ENCODE measurements around the gene SPNS3. TPM values are rescaled to one million over a fixed set of nuclear protein-coding genes. Genes with fewer than 3 reads are reported as not detected.

SPNS3 gene
- total RNA-seq, 3 donors from 2014 or later, result 4.1 to 8.8 (median 6.1) TPM

DNA sequence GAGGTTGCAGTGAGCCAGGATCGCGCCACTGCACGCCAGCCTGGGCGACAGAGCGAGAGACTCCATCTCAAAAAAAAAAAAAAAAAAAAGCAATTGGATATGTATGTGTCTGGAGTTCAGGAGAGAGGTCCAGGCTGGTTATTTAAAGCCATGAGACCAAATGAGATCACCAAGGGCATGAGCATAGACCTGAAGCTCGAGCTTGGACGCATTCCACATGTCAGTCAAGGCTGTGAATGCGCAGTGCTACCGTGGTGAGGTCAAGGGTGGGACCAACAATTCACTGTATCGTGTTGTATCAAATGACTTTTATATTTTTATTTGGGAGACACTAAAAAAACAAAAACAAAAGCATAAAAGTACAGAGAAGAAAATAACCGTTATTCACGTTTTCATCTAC is 35.8 kb downstream of the SPNS3 start:
- DNase-seq, result no peak
- Mint-ChIP-seq H3K36me3 (ENCODE audit: insufficient read depth) (no peaks in the 10 kb centered on the region), H3K4me3 (no peak overlapping the region), H3K27me3 (ENCODE audit: low read depth) (no peaks in the 10 kb centered on the region), H3K9me3 (no peaks in the 10 kb centered on the region), H3K4me1 (ENCODE audit: low read depth) (no peaks in the 10 kb centered on the region)
- no peak for ATAC-seq

DNA sequence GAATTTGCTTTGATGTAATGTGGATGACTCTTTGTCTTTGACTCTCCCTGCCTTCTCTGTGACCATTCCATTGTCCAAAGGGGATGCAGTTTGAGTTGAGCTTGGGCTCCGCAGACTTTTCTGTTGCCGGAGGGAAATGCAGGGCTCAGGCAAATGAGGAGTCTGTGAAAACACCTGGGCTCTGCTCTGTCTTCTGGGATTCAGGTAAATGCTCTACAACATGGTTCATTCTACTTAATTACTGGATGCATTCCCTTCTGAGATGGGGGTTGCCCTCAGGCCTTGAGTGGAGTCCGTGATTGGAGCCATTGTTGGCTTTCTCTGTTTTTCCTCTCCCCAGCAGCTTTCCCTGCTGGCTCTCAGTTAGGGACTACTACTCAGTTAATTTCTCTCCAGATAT is 38.5 kb downstream of the SPNS3 start:
- DNase-seq (no peak), ATAC-seq (no peak)
- no peaks in the 10 kb centered on the region for H3K9me3 Mint-ChIP-seq
- no peak overlapping the region for H3K4me3 Mint-ChIP-seq
- no peaks in the 10 kb centered on the region for H3K36me3 Mint-ChIP-seq (ENCODE audit: insufficient read depth)
- no peaks in the 10 kb centered on the region for H3K4me1 Mint-ChIP-seq (ENCODE audit: low read depth)
- H3K27me3 Mint-ChIP-seq (ENCODE audit: low read depth), result no peaks in the 10 kb centered on the region

- no peak overlapping the region for H3K4me3 Mint-ChIP-seq
- no peak for ATAC-seq
- H3K4me1 Mint-ChIP-seq (ENCODE audit: low read depth), result peaks cover 2% of the 10 kb centered on the region
- no peaks in the 10 kb centered on the region for H3K9me3 Mint-ChIP-seq
- H3K36me3 Mint-ChIP-seq (ENCODE audit: insufficient read depth), result no peaks in the 10 kb centered on the region
- DNase-seq, result no peak
- no peaks in the 10 kb centered on the region for H3K27me3 Mint-ChIP-seq (ENCODE audit: low read depth)
These were observed 40.4 kb downstream of the SPNS3 start for GRCh38 chr17:4474093-4474492.

GRCh38 chr17:4475001-4475400 is 41.3 kb downstream of the SPNS3 start:
- Mint-ChIP-seq H3K4me1 (ENCODE audit: low read depth) (peaks cover 2% of the 10 kb centered on the region), H3K27me3 (ENCODE audit: low read depth) (no peaks in the 10 kb centered on the region), H3K9me3 (no peaks in the 10 kb centered on the region), H3K4me3 (no peak overlapping the region), H3K36me3 (ENCODE audit: insufficient read depth) (no peaks in the 10 kb centered on the region)
- ATAC-seq (no peak), DNase-seq (no peak)

DNA sequence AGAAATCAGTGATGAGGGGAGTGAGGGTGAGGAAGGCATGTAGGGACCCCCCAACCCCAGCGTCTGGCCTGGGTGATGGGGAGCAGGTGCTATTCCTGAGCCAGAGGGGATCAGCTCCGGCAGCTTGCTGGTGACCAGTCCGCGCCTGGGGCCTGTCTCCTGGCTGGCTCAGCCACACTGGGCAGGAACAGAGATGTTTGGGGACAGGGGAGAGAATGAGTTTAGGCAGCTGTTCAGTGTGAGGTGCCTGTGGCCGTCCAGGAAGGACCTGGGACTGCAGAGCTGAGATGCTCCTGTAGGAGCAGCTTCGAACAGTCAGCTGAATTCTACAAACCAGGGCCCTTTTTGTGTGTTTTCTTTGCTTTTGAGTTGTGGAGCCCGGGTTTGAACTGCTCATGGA is 41.7 kb downstream of the SPNS3 start:
- no peaks in the 10 kb centered on the region for H3K27me3 Mint-ChIP-seq (ENCODE audit: low read depth)
- H3K4me3 Mint-ChIP-seq, result no peak overlapping the region
- no peak for ATAC-seq
- peaks cover 5% of the 10 kb centered on the region for H3K4me1 Mint-ChIP-seq (ENCODE audit: low read depth)
- DNase-seq, result no peak
- H3K36me3 Mint-ChIP-seq (ENCODE audit: insufficient read depth), result no peaks in the 10 kb centered on the region
- H3K9me3 Mint-ChIP-seq, result no peaks in the 10 kb centered on the region

GRCh38 chr17:4476017-4476416 is 42.3 kb downstream of the SPNS3 start:
- H3K36me3 Mint-ChIP-seq (ENCODE audit: insufficient read depth), result no peaks in the 10 kb centered on the region
- no peak overlapping the region for H3K4me3 Mint-ChIP-seq
- no peaks in the 10 kb centered on the region for H3K27me3 Mint-ChIP-seq (ENCODE audit: low read depth)
- DNase-seq (no peak), ATAC-seq (no peak)
- no peaks in the 10 kb centered on the region for H3K9me3 Mint-ChIP-seq
- peaks cover 9% of the 10 kb centered on the region for H3K4me1 Mint-ChIP-seq (ENCODE audit: low read depth)

- DNase-seq, result no peak
- Mint-ChIP-seq H3K36me3 (ENCODE audit: insufficient read depth) (no peaks in the 10 kb centered on the region), H3K4me3 (no peak overlapping the region), H3K27me3 (ENCODE audit: low read depth) (no peaks in the 10 kb centered on the region), H3K4me1 (ENCODE audit: low read depth) (peaks cover 15% of the 10 kb centered on the region), H3K9me3 (no peaks in the 10 kb centered on the region)
- no peak for ATAC-seq
These were observed 42.9 kb downstream of the SPNS3 start for GRCh38 chr17:4476511-4477070.

DNA sequence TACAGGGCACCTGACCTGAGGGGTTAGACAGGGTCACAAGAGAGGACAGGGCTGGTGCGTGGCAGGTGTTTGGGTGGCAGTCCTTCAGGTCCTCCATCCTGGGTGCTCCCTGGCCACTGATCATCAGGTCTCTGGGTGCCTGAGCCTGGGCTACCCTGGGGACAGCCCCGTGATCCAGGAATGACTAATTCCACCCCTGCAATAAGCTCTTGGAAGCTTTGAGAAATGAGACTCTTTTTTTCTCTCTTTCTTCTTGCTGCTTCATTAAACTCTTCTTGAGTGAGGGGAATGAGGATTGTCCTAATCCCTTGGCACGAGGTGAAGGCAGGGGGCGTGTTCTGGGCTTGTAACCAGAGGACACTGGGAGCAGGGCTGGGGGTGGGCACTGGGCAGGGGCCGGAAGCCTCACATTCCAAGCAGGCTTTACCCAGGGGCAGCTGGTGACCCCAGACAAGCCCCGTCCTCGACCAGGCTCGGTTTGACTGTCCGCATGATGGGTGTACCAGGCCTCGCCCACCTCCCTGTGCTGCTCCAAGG is 43.6 kb downstream of the SPNS3 start:
- H3K27me3 Mint-ChIP-seq (ENCODE audit: low read depth), result no peaks in the 10 kb centered on the region

GRCh38 chr17:4478318-4478830 is 44.6 kb downstream of the SPNS3 start:
- Mint-ChIP-seq H3K9me3 (no peaks in the 10 kb centered on the region), H3K4me1 (ENCODE audit: low read depth) (peaks cover 27% of the 10 kb centered on the region), H3K27me3 (ENCODE audit: low read depth) (no peaks in the 10 kb centered on the region), H3K36me3 (ENCODE audit: insufficient read depth) (no peaks in the 10 kb centered on the region), H3K4me3 (no peak overlapping the region)
- DNase-seq (no peak), ATAC-seq (no peak)

More for the DNA sequence above, 43.6 kb downstream of the SPNS3 start:
- H3K4me3 Mint-ChIP-seq, result no peak overlapping the region
- peaks cover 21% of the 10 kb centered on the region for H3K4me1 Mint-ChIP-seq (ENCODE audit: low read depth)
- ATAC-seq, result no peak
- no peaks in the 10 kb centered on the region for H3K36me3 Mint-ChIP-seq (ENCODE audit: insufficient read depth)
- DNase-seq, result no peak
- no peaks in the 10 kb centered on the region for H3K9me3 Mint-ChIP-seq

GRCh38 chr17:4479340-4479981 is 45.7 kb downstream of the SPNS3 start:
- DNase-seq, result no peak
- Mint-ChIP-seq H3K36me3 (ENCODE audit: insufficient read depth) (no peaks in the 10 kb centered on the region), H3K9me3 (no peaks in the 10 kb centered on the region), H3K4me3 (no peak overlapping the region), H3K27me3 (ENCODE audit: low read depth) (no peaks in the 10 kb centered on the region), H3K4me1 (ENCODE audit: low read depth) (peaks cover 32% of the 10 kb centered on the region)
- no peak for ATAC-seq

DNA sequence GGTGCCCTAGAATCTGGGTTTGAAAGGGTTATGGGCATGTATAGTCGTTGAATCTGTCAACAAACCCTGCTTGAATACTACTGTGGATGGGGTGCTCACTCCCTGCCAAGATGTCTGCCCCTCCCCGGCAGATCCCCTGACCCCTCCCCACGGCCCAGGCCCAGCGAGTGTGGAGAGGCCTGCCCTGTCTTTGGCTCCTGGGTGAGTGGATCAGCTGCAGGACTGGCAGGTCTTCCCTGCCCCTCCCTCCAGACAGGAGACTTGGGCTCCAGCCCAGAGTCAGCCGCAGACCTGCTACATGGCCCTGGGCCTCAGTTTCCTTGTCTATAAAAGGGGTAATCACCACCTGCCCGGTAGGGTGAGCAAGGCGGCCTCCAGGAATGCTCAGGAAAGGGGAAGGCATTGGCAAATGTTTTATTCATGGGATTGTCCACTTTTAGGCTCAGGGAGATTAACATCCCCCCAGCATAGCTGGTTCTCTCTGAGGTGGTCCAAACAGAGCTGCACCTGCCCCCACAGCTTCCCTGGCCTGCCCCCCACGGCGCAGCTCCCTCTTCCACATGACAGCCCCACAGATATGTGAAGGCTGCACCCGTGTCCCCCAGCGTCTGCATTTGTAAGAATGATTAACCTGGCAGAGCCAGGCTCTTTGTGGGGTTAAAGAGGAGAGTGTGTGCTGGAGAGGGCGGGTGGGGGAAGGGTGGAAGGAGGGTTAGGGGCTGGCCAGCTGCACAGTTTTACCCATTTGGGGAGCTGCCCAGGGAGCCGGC is 46.4 kb downstream of the SPNS3 start:
- no peak overlapping the region for H3K4me3 Mint-ChIP-seq
- H3K27me3 Mint-ChIP-seq (ENCODE audit: low read depth), result no peaks in the 10 kb centered on the region

GRCh38 chr17:4480929-4481898 is 47.5 kb downstream of the SPNS3 start:
- ATAC-seq (peak; percentile 75), DNase-seq (no peak)
- H3K27me3 Mint-ChIP-seq (ENCODE audit: low read depth), result no peaks in the 10 kb centered on the region
- no peaks in the 10 kb centered on the region for H3K9me3 Mint-ChIP-seq
- H3K4me1 Mint-ChIP-seq (ENCODE audit: low read depth), result peaks cover 47% of the 10 kb centered on the region
- H3K36me3 Mint-ChIP-seq (ENCODE audit: insufficient read depth), result no peaks in the 10 kb centered on the region
- peak overlapping the region; percentile 74 for H3K4me3 Mint-ChIP-seq

More for the DNA sequence above, 46.4 kb downstream of the SPNS3 start:
- Mint-ChIP-seq H3K4me1 (ENCODE audit: low read depth) (peaks cover 37% of the 10 kb centered on the region), H3K9me3 (no peaks in the 10 kb centered on the region), H3K36me3 (ENCODE audit: insufficient read depth) (no peaks in the 10 kb centered on the region)
- ATAC-seq (no peak), DNase-seq (no peak)

GRCh38 chr17:4482338-4483011 is 48.7 kb downstream of the SPNS3 start:
- peaks cover 59% of the 10 kb centered on the region for H3K4me1 Mint-ChIP-seq (ENCODE audit: low read depth)
- H3K4me3 Mint-ChIP-seq, result no peak overlapping the region
- no peaks in the 10 kb centered on the region for H3K9me3 Mint-ChIP-seq
- no peaks in the 10 kb centered on the region for H3K27me3 Mint-ChIP-seq (ENCODE audit: low read depth)
- no peaks in the 10 kb centered on the region for H3K36me3 Mint-ChIP-seq (ENCODE audit: insufficient read depth)
- DNase-seq (no peak), ATAC-seq (no peak)
